Stimulated activated CD4-positive, alpha-beta T cell treated with anti-CD3 and anti-CD28 coated beads, Interleukin-4, amount 100 ng/mL, for 1 hour (primary cell): ENCODE results near the gene NMBR.
"Not testable (repeated sequence)": the region's sequence is repeated elsewhere in the genome, so short reads cannot be mapped to it uniquely, and the experiment has no call there.

Source experiments
- DNase-seq: peaks from one replicate; pipeline ENCODE4 v3.0.0-alpha.2; 2020

NMBR gene

GRCh38 chr6:142048593-142048980 lies 98.3 kb downstream of the NMBR start:
- no peak for DNase-seq

DNA sequence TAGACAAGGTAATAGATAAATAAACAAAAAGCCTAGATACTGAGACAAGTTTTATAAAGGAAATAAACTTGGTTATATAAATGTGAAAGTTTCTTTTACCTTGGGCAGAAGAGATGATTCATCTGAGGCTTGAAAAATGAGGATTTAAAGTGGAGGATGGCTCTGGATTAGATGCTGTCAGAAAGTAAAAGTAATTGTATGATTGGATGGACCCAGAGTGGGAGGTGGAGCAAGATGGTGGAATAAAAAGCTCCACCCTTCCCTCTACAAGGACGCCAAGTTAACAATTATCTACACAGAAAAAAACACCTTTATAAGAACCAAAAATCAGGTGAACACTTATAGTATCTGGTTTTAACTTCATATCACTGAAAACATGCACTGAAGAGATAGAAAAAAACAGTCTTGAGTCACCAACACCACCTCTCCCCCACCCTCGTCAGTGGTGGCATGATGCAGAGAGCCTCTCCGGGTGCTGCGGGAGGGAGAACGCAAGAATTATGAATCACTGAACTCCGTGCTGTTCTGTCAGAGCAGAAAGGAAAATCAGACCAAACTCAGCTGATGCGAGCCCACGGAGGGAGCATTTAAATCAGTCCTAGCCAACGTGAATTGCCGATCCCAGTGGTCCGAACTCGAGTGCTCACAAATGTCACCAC lies 98.9 kb downstream of the NMBR start:
- no peak for DNase-seq

DNA sequence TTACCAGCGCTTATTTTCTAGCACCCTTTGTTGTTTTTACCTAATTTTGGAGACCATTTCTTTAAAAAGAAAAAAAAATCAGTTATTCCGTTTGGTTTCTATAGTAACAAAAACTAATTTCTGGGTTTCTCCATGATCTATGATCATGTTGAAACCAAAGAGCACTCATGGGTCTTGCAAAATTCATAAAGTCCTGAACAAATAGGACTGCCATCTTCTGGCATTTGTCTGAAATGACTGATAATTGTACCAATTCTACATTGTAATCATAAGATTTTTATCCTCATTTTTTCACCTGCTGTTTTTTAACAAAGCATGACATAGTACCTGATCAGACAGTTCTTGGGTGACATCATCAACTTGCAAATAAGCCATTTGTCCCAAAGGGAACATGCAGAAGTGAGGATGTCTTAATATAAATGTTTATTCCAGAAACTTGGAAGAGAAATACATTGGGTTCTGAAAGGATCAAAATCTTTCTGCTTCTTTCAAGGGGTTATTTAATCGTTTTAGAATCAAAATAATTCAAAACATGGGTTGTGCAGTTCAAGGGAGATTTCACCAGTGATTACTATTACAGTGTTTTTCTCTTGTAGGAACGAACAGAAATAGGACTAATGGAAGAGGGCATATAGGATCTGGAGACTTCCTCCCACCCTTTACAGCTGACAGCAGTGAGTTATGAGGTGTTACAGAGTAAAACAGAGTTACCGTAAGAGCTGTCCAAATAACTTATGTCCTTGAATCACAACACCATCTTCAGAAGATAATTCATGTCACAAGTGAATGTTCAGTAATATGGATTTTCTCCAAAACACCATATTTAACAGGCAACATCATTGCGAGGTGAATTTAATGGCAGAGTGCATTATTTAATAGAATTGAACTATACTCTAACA lies 101.3 kb downstream of the NMBR start:
- DNase-seq = no peak

DNA sequence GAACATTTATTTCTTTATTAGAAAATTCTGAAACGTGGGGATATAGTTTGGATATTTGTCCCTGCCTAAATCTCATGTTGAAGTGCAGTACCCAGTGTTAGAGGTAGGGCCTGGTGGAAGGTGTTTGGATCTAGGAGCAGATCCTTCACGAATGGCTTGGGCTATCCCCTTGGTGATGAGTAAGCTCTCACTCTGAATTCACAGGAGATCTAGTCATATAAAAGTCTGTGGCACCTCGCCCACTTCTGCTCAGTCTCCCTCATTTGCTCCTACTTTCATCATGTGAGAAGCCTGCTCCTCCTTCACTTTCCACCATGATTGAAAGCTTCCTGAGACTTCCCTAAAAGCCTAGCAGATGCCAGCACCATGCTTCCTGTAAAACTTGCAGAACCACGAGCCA lies 111.0 kb downstream of the NMBR start:
- DNase-seq = no peak

DNA sequence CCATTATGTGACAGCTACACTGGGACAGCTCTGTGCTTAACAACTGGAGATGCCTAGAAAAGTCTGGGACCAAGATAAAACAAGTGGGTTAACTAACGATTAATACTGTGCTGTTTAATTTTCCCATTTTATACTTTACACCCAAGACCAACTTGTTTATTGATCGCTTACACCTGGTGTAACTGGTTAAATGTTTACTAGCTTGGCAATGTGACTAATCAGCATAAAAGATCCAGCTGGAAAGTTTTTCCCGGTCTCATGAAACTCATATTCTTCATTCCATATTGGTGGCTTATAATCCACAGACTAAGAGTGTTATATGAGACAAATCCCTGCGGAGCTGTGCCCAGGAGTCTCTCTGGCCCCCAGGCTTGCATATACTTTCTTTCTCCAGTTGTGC lies 115.9 kb downstream of the NMBR start:
- DNase-seq = no peak

DNA sequence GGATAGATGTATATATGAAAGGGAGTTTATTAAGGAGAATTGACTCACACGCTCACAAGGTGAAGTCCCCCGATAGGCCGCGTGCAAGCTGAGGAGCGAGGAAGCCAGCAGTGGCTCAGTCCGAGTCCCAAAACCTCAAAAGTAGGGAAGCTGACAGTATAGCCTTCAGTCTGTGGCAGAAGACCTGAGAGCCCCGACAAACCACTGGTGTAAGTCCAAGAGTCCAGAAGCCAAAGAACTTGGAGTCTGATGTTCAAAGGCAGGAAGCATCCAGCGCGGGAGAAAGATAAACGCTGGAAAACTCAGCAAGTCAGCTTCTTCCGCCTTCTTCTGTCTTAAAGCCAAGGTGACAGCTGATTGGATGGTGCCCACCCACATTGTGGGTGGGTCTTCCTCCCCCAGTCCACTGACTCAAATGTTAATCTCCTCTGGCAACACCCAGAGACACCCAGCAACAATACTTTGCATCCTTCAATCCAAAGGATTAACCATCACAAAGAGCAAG lies 116.8 kb downstream of the NMBR start:
- DNase-seq = no peak

- no peak for DNase-seq
Observed at GRCh38 chr6:142028527-142028926, 118.4 kb downstream of the NMBR start.

- not testable (repeated sequence) for DNase-seq
Observed at GRCh38 chr6:142027804-142028203, 119.1 kb downstream of the NMBR start.

- DNase-seq = no peak
Observed at GRCh38 chr6:142027074-142027473, 119.8 kb downstream of the NMBR start.

DNA sequence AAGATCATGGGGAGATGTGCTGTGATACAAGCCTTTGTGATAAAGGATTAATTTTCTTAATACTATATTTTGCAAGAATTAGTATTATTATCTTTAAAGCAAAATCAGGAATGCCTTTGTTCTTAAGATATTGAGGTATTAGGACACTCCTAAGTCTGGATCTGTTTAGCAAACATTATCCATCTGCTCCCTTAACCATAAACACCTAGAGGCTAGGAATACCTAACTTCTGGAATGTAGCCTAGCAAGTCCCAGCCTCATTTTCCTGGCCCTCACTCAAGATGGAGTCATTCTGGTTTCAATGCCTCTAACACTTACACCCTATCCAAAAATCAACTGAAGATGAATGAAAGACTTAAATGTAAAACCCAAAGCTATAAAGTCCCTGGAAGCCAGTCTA lies 120.5 kb downstream of the NMBR start:
- no peak for DNase-seq
